GM21529 (cell line): ENCODE data around the gene UBE2O.

Experiments
- ATAC-seq: cut with Tn5 transposase; IDR thresholded peaks from one replicate; pipeline ENCODE4 v1.9.1; 2021; ENCODE audit not compliant: unreplicated experiment

The UBE2O gene

DNA sequence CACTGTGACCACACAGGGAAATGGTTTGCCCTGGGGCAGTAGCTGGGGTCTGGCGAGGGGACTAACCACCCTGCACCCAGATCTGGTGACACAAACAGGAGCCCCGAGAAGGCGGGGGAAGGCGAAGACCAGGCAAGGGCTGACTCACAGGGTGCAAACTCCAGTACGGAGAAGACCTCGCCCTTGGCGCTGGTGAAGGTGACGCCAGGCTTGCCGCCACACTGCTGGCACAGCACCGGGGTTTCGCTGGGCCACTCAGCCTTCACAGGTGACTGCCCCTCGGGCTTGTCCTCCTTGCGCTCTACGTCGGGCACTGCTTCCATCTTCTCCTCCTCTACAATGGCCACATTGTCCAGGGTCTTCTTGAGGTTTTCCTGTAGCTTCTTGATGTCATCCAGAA lies 57.0 kb downstream of the UBE2O start:
- ATAC-seq, result no peak

DNA sequence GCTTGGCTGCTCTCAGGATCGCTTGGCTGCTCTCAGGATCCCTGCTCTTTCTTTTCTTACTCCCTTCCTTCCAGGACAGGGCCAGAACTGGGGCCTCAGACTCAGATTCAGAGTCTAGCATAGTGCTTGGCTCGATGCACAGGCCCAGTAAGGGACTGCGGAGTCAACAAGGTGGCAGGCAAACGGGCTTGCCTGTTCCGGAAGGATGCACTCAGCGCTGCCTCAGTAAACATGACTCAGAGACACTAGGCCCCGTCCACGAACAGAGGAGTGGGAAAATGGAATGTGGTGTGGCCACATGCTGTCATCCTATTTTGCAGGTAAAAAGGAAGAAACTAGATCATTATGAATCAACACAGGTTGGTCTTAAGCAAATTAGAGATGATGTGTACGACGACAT lies 58.8 kb downstream of the UBE2O start:
- ATAC-seq, result no peak

DNA sequence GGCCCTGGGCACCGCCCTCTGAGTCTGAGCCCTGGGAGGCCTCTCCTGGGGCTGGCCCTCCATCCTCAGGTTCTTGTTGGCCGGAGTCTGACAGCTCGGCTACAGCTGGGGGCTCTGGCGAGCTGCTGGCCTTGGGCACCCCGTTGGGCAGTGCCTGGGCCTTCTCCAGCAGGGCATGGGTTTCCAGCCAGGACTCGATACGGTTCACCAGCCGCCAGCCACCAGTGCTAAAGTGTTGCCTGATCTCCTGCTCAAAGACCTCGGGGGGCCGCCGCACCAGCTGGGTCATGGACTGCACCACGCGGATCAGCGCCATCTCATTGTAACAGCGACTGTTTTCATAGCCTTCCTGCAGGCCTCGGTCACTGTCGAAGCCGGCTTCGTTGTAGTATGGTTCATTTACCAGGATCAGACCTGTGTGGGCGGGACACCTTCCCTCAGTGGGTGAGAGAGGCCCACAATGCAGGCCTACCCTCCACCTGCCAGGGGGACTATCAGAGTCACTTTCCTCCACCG lies 61.7 kb downstream of the UBE2O start:
- ATAC-seq, result no peak

DNA sequence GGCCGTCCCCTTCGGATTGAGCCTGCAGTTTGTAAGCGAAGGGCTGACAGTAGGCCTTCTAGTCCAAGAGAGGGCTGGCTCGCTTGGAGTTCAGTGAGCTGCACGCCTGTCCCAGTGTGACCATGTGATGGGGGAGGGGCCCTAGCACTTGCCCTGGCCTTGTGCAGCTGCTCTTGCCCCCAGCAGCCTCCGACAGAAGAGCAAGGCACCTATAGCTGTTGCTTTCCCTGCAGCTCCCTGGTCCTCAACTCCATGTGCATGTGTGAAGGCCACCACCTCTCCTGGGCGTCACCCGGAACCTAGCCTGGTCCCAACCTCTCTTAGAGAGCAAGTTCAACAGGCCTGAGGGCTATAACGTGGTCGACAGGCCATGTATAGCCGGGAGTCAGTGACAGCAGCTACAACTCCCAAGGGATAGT lies 62.9 kb downstream of the UBE2O start:
- no peak for ATAC-seq

DNA sequence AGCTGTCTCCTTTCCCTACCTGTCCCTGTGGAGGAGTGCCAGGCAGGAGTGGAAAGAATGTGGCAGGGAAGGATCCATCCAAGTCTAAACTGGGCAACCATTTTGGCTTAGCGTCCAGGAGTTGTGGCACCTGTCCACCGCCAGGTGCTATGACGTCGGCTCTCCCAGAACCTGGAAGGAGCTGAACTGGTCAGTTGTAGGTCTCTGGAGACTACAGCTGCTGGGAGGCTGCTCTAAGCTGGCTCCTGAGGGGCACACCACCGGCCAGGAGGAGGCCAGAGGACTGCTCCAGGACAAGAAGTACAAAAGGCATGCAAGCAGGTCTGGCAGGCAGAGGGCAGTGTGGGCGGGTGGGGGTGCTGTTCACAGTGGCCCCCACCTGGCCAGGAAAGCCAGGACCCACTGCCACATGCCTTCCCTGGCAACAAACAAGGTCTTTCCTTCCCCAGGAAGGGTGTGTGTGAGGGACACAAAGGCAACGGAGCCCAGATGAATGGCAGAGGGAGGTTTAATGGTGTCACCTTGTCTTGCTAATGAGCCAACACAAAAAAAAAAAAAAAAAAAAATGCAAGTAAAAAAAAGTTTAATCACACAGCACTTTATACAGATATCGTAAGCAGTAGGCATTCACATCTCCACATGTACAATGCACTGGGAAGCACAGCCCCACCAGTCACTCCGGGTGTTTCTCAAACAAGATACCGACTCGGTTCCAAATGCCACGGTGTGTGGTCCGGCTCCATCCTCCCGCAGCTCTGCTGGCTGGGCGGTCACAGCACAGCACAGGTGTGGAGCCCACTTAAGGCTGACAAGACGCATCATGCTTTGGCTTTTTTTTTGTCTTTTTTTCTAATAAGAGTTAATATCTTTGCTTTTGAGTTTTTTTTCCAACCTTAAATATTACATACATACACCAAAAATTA lies 63.7 kb downstream of the UBE2O start:
- no peak for ATAC-seq

DNA sequence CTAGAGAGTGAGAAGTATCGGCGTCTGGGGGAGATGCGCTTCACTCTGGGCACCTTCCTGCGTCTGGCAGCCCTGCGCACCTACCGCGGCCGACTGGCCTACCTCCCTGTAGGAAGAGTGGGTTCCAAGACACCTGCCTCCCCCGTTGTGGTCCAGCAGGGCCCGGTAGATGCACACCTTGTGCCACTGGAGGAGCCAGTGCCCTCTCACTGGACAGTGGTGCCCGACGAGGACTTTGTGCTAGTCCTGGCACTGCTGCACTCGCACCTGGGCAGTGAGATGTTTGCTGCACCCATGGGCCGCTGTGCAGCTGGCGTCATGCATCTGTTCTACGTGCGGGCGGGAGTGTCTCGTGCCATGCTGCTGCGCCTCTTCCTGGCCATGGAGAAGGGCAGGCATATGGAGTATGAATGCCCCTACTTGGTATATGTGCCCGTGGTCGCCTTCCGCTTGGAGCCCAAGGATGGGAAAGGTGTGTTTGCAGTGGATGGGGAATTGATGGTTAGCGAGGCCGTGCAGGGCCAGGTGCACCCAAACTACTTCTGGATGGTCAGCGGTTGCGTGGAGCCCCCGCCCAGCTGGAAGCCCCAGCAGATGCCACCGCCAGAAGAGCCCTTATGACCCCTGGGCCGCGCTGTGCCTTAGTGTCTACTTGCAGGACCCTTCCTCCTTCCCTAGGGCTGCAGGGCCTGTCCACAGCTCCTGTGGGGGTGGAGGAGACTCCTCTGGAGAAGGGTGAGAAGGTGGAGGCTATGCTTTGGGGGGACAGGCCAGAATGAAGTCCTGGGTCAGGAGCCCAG lies 65.8 kb downstream of the UBE2O start:
- no peak for ATAC-seq

DNA sequence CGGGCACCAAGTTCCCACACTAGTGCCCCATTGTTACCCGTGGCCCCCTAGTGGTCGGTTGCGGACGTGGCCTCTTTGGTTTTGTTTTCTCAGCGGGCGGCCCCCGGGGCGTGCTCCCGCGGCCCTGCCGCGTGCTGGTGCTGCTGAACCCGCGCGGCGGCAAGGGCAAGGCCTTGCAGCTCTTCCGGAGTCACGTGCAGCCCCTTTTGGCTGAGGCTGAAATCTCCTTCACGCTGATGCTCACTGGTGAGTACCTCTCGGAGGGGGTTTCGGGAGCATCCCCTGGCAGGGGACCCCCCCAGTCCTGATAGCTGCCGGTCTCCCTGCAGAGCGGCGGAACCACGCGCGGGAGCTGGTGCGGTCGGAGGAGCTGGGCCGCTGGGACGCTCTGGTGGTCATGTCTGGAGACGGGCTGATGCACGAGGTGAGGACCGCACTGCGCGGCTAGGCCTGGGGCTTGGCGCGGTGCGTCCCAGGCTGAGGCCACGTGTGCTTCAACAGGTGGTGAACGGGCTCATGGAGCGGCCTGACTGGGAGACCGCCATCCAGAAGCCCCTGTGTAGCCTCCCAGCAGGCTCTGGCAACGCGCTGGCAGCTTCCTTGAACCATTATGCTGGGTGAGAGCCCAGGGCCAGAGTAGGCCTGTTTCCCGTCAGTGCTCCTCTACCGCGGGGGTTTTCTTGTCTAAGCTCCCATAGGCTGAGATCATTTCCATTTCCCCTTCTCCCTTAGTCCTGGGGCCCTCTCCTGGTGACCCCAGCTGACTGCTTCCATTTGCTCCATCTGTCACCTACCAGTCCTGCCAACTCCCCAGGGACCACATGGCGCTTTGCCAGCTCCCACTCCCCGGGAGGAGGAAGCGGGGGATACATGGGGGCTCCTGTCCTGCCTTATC lies 66.8 kb downstream of the UBE2O start:
- ATAC-seq, result no peak

DNA sequence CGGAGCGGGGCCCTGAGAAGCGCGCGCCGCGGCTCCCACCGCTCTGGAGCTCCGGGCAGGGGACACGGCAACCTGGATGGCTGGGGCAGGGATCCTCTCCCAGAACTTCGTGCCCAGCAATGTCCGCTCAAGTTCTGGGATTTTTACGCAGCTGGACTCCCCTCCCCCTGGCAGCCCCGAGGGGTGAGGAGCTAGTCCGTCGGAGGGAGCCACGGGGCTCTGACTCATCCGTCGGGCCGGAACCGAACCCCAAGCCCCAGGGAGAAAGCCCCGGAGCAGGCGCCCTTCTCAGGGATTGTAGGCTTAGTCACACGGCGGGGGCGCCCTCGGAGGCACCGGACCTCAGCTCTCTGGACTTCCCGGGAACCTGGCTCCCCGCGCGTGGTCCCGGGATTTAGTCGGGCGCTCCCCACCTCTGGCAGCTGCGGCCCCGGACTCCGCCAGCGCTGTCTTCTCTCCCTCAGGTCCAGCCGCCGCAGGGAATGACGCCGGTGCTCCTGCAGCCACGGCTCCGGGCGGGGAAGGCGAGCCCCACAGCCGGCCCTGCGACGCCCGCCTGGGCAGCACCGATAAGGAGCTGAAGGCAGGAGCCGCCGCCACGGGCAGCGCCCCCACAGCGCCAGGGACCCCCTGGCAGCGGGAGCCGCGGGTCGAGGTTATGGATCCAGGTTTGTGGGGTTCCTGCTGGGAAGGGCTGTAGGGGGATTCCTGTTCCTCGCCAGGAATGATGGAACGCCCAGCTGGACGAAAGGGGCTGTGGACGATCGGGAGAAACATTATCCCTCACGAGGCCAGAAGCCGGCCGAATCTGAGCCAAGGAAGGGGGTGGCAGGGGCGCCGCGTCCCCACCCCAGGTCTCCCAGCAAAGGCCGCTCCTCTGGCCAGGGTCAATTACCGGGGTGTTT lies 67.7 kb downstream of the UBE2O start:
- no peak for ATAC-seq

DNA sequence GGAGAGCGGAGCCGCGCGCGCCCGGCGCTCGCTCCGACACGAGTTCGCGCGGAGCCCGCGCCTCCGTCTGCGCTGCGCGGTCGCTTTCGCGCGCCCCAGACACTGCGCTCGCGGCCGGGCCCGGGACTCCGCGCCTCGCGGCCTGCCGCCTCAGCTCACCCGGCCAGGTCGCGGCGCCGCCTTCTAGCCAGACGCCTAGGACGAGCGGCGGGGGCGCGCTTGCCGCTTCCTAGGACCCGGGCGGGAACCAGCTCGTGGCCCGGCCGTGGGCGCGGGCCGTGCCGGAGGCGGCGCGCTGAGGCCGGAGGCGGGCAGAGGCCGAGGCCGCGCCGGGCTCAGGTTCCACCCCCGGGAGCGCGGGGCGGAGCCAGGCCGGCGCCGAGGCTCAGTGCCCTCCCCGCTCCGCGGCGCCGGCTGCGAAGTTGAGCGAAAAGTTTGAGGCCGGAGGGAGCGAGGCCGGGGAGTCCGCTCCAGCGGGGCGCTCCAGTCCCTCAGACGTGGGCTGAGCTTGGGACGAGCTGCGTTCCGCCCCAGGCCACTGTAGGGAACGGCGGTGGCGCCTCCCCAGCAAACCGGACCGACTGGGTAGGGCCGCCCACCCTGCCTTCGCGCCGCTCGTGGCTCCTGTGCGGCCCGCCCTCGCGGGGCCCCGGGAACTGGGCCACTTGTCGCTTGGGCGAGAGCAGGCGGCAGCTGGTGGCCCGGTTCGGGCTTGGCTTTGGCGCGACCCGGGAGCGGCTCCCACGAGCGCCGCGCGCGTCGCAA lies 68.5 kb downstream of the UBE2O start, which contains the start of gene SPHK1:
Gene SPHK1 (plus strand): TSS at position 388 of the 765 bp plus-strand sequence. CDS start 1,036 bp downstream, outside the sequence.
- ATAC-seq, result peak; percentile 69

DNA sequence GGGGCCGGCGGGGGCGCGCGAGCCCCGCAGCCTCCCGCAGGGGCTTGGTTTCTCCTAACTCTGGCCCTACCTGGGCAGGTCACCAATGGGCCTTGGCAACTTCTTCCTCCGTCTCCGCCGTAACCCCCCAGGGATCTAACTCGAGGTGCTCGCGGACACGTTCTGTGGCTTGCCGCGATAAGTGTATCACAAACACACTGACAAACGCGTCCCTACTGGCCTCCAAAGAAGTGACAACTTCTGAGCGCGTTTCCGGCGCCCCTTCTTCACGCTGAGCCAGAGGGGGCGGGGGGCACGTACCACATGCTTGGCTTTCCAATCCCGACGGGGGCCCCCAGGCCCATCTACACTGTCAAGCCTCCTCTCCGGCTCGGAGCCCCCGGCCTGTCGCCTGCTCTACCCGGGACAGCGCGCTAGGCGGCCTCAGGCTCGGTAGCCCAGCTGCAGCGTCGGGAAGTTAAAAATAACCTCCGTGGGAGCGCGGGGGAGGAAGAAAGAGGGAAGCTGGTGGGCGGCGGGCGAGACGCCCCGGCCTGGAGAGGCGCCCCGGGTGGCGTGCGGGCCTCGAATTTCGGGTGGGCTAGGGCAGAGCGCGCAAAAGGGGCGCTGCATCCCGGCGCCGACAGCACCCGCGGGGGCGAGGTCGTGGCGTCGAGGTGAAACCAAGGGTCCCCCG lies 69.3 kb downstream of the UBE2O start:
- ATAC-seq, result peak; percentile 21

DNA sequence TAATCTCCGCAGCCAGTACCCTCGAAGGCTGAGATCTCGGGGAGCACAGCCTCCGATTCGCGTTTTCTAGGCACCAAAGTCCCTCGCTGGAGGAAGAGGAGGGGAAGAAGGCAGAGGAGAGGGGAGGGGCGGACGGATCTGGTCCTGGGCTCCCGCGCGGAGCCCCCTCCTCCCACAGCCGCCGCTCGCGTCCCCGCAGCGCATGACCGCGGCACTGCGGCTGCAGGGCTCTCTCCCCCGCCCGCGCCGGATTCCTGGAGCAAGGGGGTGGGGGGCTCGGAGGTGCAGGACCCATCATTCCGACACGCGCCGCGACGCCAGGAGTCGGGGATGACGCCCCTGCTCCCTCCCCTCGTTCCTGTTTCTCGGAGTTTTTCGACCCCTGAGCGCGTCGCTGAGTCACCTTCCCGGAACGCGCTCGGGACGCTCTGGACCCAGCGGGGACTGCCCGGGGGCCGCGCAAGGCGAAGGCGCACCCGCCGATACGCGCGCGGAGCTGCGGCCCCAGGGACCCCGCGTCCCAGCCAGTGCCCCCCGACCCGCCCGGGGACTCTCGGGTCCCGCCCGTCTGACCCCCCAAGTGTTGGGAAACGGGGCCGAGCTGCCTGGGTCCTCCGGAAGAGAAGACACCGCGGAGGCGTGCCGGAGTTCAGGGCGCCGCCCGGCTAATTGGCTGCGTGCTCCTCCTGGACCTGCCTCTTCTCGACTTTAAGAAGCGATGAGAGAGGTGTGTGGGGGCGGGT lies 70.0 kb downstream of the UBE2O start:
- ATAC-seq, result no peak

DNA sequence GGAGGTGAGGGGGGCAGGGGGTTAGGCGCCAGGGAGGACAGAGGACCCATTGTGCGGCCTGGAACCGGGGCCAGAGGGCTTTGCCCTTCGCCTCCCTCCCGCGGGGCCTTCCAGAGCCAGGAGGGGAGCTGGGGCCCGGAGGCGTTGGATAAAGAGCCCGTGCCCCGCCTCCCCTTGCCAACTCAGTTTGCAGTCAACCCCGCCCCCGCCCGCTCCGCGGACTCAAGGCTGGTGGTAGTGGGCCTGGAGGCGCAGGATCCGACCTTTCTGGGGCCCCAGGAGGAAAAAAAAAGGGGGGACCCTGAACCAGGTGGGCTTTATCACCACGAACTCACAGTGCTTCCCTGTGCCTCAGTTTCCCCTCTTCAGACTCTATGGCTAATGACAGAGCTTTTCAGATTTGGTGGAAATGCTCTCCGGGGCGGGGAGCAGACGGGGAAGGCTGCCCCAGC lies 70.6 kb downstream of the UBE2O start:
- no peak for ATAC-seq

DNA sequence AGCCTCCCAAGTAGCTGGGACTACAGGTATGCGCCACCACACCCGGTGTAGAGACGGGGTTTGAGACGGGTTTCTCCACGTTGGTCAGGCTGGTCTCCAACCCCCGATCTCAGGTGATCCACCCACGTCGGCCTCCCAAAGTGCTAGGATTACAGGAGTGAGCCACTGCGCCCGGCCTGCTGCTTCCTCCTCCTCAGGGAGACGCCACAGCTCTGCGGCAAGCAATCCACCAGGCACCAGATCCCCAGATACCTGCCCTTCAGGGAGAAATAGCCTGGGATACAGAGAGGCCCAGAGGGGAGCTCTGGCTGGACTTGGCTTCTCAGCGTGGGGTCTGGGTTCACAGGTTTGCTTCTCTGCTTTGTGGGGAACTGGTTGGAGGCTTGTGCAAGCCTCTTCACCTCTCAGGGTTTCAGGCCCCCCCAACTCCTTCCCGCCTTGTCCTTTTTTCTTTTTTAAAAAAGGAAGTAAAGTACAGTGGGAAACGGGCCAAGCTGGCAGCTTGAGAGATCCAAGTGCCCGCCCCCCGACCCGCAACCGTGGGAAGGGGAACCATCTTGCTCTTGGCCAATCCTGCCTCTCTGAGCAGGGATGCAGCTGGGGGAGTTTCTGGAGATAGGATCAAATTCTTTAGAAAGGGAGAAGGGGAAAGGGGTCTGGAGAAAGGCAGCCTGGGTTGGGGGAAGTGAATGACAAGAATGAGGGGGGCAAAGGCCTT lies 71.2 kb downstream of the UBE2O start:
- ATAC-seq, result no peak

DNA sequence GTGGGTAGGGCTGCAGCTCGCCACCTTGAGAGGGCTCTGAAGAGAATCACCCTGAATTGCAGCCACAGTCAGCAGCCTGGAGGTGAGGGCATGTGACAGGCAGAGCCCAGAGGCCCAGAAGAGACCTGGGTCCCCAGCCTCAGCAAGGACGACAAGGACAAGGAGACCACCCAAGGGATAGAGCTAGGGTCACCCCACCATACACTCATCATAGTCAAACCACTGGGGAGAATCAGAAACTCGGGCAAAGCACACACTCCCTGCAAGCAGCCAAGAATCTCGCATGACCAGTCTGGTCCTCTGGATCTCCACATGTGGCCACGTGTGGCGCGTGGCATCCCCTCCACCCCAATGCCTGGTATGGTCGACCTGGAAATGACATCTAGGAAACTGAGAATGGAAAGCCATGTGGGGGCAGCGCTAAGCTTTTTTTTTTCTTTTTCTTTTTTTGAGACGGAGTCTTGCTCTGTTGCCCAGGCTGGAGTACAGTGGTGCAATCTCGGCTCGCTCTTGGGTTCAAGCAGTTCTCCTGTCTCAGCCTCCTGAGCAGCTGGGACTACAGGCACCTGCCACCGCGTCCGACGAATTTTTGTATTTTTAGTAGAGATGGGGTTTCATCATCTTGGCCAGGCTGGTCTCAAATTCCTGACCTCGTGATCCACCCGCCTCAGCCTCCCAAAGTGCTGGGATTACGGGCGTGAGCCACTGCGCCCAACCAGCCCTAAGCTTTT lies 73.1 kb downstream of the UBE2O start:
- no peak for ATAC-seq

DNA sequence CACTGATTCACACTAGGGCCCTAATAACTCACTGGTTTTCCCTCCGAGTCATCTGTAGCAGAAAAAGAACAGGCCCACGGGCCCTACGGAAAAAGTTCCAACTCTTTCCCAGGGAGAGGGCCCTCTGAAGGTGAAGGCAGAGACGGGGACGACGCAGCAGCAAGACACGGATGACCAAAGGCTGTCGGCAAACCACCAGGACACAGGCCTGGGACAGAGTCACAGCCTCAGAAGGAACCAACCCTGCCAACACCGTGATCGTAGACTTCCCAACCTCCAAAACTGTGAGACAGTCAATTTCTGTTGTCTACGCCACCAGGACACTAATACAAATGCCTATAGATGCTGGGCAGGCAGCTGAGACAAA lies 73.7 kb downstream of the UBE2O start:
- ATAC-seq, result no peak

DNA sequence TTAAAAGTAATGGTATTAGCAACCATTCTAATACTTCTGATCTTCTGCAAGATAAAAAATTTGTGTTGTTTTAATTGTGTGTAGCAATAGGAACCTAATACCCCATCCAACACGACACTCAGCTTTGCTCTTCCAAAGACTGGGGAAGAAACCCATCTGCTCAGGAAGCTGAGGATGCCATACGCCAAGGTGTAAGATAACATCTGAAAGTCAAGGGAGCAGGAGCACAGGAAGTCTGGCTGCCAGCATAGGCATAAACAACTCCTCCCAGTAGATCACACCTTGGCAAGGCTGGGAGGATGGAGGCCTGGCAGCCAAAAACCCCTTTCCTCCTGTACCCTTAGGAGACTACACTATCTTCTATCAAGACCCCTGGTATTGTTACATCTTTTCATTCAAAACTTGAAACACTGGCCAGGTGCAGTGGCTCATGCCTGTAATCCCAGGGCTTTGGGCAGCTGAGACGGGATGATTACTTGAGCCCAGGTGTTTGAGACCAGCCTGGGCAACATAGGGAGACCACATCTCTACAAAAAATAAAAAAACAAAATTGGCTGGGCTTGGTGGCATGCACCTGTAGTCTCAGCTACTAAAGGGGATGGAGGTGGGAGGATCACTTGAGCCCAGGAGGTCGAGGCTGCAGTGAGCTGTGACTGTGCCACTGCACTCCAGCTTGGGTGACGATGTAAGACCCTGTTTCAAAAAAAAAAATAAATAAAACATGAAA lies 74.2 kb downstream of the UBE2O start:
- no peak for ATAC-seq
